HepG2 (cell line): Measurements from ENCODE around the gene RPL39. TPM values are rescaled to one million over a fixed set of nuclear protein-coding genes. Genes with fewer than 3 reads are reported as not detected.

ENCODE experiments used
- BRD4 ChIP-seq: sonication (generic); formaldehyde crosslinking; IDR thresholded peaks from 2 replicates; pipeline ENCODE4 v1.4.0; 2020; ENCODE audit warnings: missing genetic modification reagents
- CBX1 ChIP-seq: IDR thresholded peaks from one replicate; pipeline ENCODE4 v1.6.1; 2016; ENCODE audit warnings: antibody characterized with exemption, low read depth
- DPF2 ChIP-seq: sonication (generic); formaldehyde crosslinking; IDR thresholded peaks from 2 replicates; pipeline ENCODE4 v1.4.0; 2020; ENCODE audit warnings: mild to moderate bottlenecking, low read depth, missing genetic modification reagents, borderline replicate concordance
- ERF ChIP-seq: IDR thresholded peaks from 2 replicates; pipeline ENCODE4 v1.6.1; 2018; ENCODE audit warnings: missing biosample characterization, missing genetic modification reagents
- HNRNPUL1 ChIP-seq: fragments of 200-400 bp; formaldehyde crosslinking; IDR thresholded peaks from 2 replicates; pipeline ENCODE4 v1.6.1; 2017; ENCODE audit warnings: low read depth, mild to moderate bottlenecking, low read length, moderate library complexity
- HOXA5 ChIP-seq: sonication (generic); formaldehyde crosslinking; IDR thresholded peaks from 2 replicates; pipeline ENCODE4 v1.4.0; 2020; ENCODE audit warnings: missing genetic modification reagents
- JDP2 ChIP-seq: sonication (generic); formaldehyde crosslinking; IDR thresholded peaks from 2 replicates; pipeline ENCODE4 v1.8.1; 2022; ENCODE audit warnings: missing genetic modification reagents, borderline replicate concordance
- KDM5A ChIP-seq: fragments of 200-600 bp; sonication (generic); IDR thresholded peaks from 2 replicates; pipeline ENCODE4 v1.7.0; 2018; ENCODE audit warnings: antibody characterized with exemption, mild to moderate bottlenecking, low read length, borderline replicate concordance
- NONO ChIP-seq, 2 experiments: fragments of 450-650 bp in 1 of 2; sonication (generic) in 1 of 2; formaldehyde crosslinking in 1 of 2; IDR thresholded peaks in 1 of 2; conservative IDR thresholded peaks in 1 of 2; 2 replicates each; pipeline versions ENCODE4 v1.6.1 to v1.8.0; 2017 to 2022; ENCODE audit warnings: mild to moderate bottlenecking in 1 of 2, missing genetic modification reagents in 1 of 2, moderate library complexity in 1 of 2
- RFX3 ChIP-seq: IDR thresholded peaks from 2 replicates; pipeline ENCODE4 v1.6.1; 2016; ENCODE audit warnings: missing biosample characterization, missing genetic modification reagents
- RXRB ChIP-seq: IDR thresholded peaks from 2 replicates; pipeline ENCODE4 v1.6.1; 2016; ENCODE audit warnings: borderline replicate concordance, missing genetic modification reagents, missing compliant biosample characterization
- SETDB1 ChIP-seq: sonication (generic); formaldehyde crosslinking; IDR thresholded peaks from 2 replicates; pipeline ENCODE4 v1.5.1; 2020; ENCODE audit warnings: missing genetic modification reagents, mild to moderate bottlenecking, borderline replicate concordance
- SMAD1 ChIP-seq: sonication (generic); formaldehyde crosslinking; IDR thresholded peaks from 2 replicates; pipeline ENCODE4 v1.4.0; 2020; ENCODE audit warnings: missing genetic modification reagents, low read depth, mild to moderate bottlenecking, borderline replicate concordance
- SNAPC2 ChIP-seq: sonication (generic); formaldehyde crosslinking; IDR thresholded peaks from 2 replicates; pipeline ENCODE4 v1.8.1; 2022; ENCODE audit warnings: mild to moderate bottlenecking, missing genetic modification reagents
- YEATS2 ChIP-seq: sonication (generic); formaldehyde crosslinking; IDR thresholded peaks from 2 replicates; pipeline ENCODE4 v1.4.0; 2020; ENCODE audit warnings: missing genetic modification reagents, borderline replicate concordance
- ZNF101 ChIP-seq: sonication (generic); formaldehyde crosslinking; IDR thresholded peaks from 2 replicates; pipeline ENCODE4 v1.4.0; 2020; ENCODE audit warnings: mild to moderate bottlenecking, low read depth, missing genetic modification reagents, borderline replicate concordance
- ZNF142 ChIP-seq: sonication (generic); formaldehyde crosslinking; IDR thresholded peaks from 2 replicates; pipeline ENCODE4 v1.4.0; 2020; ENCODE audit warnings: missing genetic modification reagents
- ZNF737 ChIP-seq: sonication (generic); formaldehyde crosslinking; IDR thresholded peaks from 2 replicates; pipeline ENCODE4 v1.5.0; 2020; ENCODE audit warnings: missing genetic modification reagents, mild to moderate bottlenecking, borderline replicate concordance
- polyA plus RNA-seq, 8 experiments: library from polyadenylated mRNA; depleted of rRNA in 3 of 8; stranded (reverse) in 7 of 8; unstranded in 1 of 8; fragments of >200 nt; fragmentation: Illumina TruSeq in 4 of 8; extraction: Trizol in 4 of 8; gene quantifications; 2 replicates each; pipeline versions ENCODE4 v1.2.1 to v1.2.3, GENCODE V29; 2011 to 2016; ENCODE audit warnings: low read depth in 4 of 8, missing spikeins in 1 of 8, mixed read lengths in 1 of 8; ENCODE audit not compliant: insufficient read depth in 1 of 8
- total RNA-seq, 5 experiments: library from RNA; depleted of rRNA; stranded (reverse); fragments of >200 nt; fragmentation: Illumina TruSeq; extraction: Trizol; gene quantifications; 2 replicates each; pipeline ENCODE4 v1.2.3, GENCODE V29; 2016; ENCODE audit warnings: low read depth in 1 of 5
- TF ChIP-seq, protein P1 (sequence below): sonication (generic); formaldehyde crosslinking; IDR thresholded peaks from 2 replicates; pipeline ENCODE4 v1.8.0; 2022; ENCODE audit warnings: mild to moderate bottlenecking, missing genetic modification reagents
- TF ChIP-seq, protein P2 (sequence below): sonication (generic); formaldehyde crosslinking; conservative IDR thresholded peaks from 2 replicates; pipeline ENCODE4 v1.4.0; 2020; ENCODE audit warnings: missing genetic modification reagents
- TF ChIP-seq, protein P3 (sequence below): IDR thresholded peaks from 2 replicates; pipeline ENCODE4 v1.6.1; 2016

RPL39 gene
- total and polyA plus RNA-seq, 2 of the 13 experiments (the other 11 are each of a cell fraction or from before 2014, with no cell fraction given): 2,312 to 3,547 TPM

DNA sequence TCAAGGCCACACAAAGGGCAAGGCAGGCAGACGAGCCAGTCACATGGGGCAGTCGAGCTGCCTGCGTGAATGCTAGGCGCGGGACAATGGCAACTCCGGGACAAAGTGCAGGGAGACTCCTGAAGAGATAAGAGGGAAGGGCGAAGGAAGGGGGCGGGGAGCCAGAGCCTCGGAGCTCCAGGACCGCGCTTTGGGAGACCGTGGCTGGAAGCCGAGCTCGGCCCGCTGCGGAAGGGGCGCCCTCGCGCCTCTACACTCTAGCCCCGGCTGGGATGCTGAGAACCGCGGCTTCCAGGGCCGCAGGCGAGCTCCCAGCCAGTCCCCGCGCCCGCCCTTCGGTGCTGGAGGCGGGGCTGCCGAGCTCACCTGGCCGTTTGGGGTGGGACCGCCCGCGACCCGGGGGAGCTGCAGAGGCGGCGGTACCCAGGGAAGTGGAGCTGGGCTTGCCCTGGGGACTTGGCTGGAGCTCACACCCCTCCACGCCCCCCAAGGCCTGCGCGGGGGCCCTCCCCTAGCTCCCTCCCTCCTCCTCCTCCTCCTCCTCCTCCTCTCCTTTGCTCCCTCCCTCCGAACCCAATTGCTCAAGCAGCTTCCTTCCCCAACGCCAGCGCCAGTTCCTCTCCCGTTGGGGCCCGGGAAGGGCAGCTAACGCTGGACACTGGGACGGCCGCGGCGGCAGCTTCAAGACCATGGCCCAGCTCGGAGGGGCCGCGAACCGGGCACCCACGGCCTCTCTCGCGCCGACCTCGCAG lies 33.3 kb downstream of the RPL39 start, which contains the start of gene SOWAHD (continued):
- TF ChIP-seq DPF2 (CRISPR knock-in tag): no peak
- no peak for TF ChIP-seq JDP2 (CRISPR knock-in tag)
- no peak for TF ChIP-seq SETDB1 (CRISPR knock-in tag)
- no peak for TF ChIP-seq SNAPC2 (CRISPR knock-in tag)
- TF ChIP-seq, protein P1, sequence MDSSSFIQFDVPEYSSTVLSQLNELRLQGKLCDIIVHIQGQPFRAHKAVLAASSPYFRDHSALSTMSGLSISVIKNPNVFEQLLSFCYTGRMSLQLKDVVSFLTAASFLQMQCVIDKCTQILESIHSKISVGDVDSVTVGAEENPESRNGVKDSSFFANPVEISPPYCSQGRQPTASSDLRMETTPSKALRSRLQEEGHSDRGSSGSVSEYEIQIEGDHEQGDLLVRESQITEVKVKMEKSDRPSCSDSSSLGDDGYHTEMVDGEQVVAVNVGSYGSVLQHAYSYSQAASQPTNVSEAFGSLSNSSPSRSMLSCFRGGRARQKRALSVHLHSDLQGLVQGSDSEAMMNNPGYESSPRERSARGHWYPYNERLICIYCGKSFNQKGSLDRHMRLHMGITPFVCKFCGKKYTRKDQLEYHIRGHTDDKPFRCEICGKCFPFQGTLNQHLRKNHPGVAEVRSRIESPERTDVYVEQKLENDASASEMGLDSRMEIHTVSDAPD: no peak
- no peak for TF ChIP-seq SMAD1
- no peak; the same call in 1 of the 2 replicates for TF ChIP-seq HOXA5 (CRISPR knock-in tag)
- no peak; the same call in 1 of the 2 replicates for TF ChIP-seq ERF
- TF ChIP-seq YEATS2: no peak
- TF ChIP-seq KDM5A: no peak
- peak; percentile 72 for TF ChIP-seq RXRB
- TF ChIP-seq, protein P2, sequence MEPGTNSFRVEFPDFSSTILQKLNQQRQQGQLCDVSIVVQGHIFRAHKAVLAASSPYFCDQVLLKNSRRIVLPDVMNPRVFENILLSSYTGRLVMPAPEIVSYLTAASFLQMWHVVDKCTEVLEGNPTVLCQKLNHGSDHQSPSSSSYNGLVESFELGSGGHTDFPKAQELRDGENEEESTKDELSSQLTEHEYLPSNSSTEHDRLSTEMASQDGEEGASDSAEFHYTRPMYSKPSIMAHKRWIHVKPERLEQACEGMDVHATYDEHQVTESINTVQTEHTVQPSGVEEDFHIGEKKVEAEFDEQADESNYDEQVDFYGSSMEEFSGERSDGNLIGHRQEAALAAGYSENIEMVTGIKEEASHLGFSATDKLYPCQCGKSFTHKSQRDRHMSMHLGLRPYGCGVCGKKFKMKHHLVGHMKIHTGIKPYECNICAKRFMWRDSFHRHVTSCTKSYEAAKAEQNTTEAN (CRISPR knock-in tag): no peak
- no peak for TF ChIP-seq ZNF142
- no peak for TF ChIP-seq NONO (IDR thresholded peaks at IDR 0.05)
- no peak; the same call in 1 of the 2 replicates for TF ChIP-seq NONO (CRISPR knock-in tag; conservative IDR thresholded peaks at IDR 0.05)
- TF ChIP-seq HNRNPUL1: no peak
- no peak for TF ChIP-seq ZNF737
- TF ChIP-seq, protein P3, sequence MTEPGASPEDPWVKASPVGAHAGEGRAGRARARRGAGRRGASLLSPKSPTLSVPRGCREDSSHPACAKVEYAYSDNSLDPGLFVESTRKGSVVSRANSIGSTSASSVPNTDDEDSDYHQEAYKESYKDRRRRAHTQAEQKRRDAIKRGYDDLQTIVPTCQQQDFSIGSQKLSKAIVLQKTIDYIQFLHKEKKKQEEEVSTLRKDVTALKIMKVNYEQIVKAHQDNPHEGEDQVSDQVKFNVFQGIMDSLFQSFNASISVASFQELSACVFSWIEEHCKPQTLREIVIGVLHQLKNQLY (CRISPR knock-in tag): peak; percentile 21; the same call in 1 of the 2 replicates
- peak; percentile 4; the same call in 1 of the 2 replicates for TF ChIP-seq BRD4 (CRISPR knock-in tag)
- TF ChIP-seq RFX3: no peak
- TF ChIP-seq ZNF101: no peak
- TF ChIP-seq CBX1: no peak
